ENCODE data around the gene ZBTB45. TPM values are rescaled to one million over a fixed set of nuclear protein-coding genes. Genes with fewer than 3 reads are reported as not detected.

The ZBTB45 gene
- total RNA-seq, 2 donors from 2014 or later, result 9.9 to 12.9 TPM

DNA sequence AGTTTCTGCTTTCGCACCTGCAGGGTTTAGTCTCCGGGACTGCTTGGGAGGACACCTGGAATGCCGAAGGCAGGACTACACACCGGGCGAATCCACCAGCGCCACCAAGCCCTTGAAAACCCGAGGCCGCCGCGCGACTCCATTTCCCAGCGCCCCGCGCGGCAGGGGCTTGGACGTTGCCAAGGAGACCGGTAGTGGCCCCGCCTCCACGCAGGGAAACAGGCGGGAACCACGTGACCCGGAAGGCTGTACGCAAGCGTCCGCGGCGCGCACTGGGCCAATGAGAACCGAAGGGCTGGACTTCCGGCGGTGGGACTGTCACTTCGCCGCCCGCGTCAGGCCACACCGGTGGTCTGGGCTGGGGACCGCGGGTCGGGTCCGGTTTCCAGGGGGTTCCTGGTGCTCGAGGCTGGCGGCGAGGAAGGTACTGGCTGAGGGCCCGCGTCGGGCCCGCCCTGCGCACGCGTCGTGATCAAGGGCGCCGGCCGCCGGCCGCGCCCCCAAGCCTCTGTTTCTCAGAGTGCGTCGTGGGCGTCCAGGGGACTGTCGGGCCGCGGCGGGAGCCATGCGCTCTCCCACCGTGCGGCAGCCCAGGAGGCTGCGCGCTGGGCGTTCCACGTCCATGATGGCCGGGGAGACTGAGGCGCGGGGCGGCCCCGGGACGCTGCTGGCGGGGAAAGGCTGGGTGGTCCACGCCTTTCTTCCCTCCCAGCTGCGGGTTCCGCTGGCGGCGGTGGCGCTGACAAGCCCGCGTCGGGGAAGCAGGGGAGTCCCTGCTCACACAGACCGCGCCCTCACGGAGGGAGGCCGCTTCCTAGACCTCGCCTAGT is 52.6 kb downstream of the ZBTB45 start, which contains the start of gene ZNF324:
TSS of gene ZNF324 (plus strand) at position 321 of the 830 bp plus-strand sequence. CDS start 2,106 bp downstream, outside the sequence.
- peak within 1 kb of the TSS in 3 of 4 donors; percentile 35 to 81 (median 75) for H3K27ac ChIP-seq
- 0% methylated on average over 1 to 88 of the region's 92 CpGs for WGBS, 2 donors
- ATAC-seq (peak; percentile 97), DNase-seq (peak; percentile 98 to 99 (median 98))
- peaks cover 18% of the 10 kb centered on the region for H3K4me1 ChIP-seq
- no peaks in the 10 kb centered on the region for H3K9me3 ChIP-seq
- H3K36me3 ChIP-seq (replicated peaks in 1 of 2; ENCODE audit: insufficient read depth in 1 of 2, low read depth in 2 of 2), result peaks cover 0 to 8% of the 10 kb centered on the region in 2 donors
- TF ChIP-seq POLR2A (IDR thresholded peaks at IDR 0.05) (peak; percentile 19 to 62 (median 58)), CTCF (IDR thresholded peaks at IDR 0.05) (peak in 2 of 7 experiments; percentile 2 to 24)
- H3K4me3 ChIP-seq, result peak within 1 kb of the TSS; percentile 92 to 99
- intact Hi-C loops (cut with DNase I), result no loop called here
- no peaks in the 10 kb centered on the region for H3K27me3 ChIP-seq

DNA sequence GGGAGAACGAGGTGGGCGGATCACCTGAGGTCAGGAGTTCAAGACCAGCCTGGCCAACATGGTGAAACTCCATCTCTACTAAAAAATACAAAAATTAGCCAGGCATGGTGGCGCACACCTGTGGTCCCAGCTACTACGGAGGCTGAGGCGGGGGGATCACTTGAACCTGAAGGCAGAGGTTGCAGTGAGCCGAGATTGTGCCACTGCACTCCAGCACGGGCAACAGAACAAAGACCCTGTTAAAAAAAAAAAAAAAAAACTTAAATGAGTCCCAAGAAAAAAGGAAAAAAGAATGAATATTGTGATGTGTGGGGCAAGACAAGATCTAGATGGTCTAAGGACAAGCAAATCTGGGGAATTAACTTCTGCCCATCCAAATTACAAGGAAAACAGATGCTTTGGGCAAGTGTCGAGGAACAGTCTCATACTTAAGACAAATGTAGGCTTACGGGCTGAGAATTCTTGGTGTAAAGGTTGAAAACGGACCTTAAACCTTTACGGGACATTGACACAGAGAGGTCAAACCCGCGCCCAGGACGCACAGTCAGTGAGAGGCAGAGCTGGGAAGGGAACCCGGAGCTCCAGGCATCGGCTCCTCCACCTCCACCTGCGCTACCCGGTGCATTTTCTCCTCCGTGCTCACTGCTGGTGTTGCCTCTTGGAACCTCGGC is 53.4 kb downstream of the ZBTB45 start:
- Histone ChIP-seq H3K27ac (peak overlapping the region in 1 of 4 donors; percentile 75), H3K4me1 (peaks cover 18% of the 10 kb centered on the region), H3K27me3 (no peaks in the 10 kb centered on the region), H3K9me3 (no peaks in the 10 kb centered on the region), H3K4me3 (peak overlapping the region in 1 of 2 donors; percentile 99), H3K36me3 (replicated peaks in 1 of 2; ENCODE audit: insufficient read depth in 1 of 2, low read depth in 2 of 2) (peaks cover 0 to 4% of the 10 kb centered on the region in 2 donors)
- peak; percentile 38 for ATAC-seq
- 31 to 32% methylated on average over 20 of the region's 20 CpGs for WGBS, 2 donors
- intact Hi-C loops (cut with DNase I), result no loop called here
- no peak for DNase-seq
- TF ChIP-seq CTCF (IDR thresholded peaks at IDR 0.05) (no peak), POLR2A (IDR thresholded peaks at IDR 0.05) (no peak)

Small RNAs within 50 kb of the gene (microRNA-seq; reads per million reads assigned to microRNA genes)
- gene MIR6807 (ENCODE audit: borderline number of aligned reads in 2 of 2, borderline replicate concordance in 2 of 2), result 0 reads per million in 2 donors

Small RNAs within 50 kb of the gene (small RNA-seq; reads per million reads assigned to genes)
- gene MIR6807, result not detected
- gene RN7SL525P, result not detected
- gene RN7SL693P, result not detected
- gene RNU6-1337P, result not detected

Other genes starting within 250 kb of the ZBTB45 start
- gene ZNF8, start 240.9 kb downstream of the ZBTB45 start, total RNA-seq, result 1 to 10 TPM; 3.6 to 4.6 TPM
- gene ERVK3-1, start 214.4 kb downstream of the ZBTB45 start, total RNA-seq, result 10 to 100 TPM; 39.6 to 54.2 TPM
- gene ZSCAN22, start 192.8 kb downstream of the ZBTB45 start, total RNA-seq, result 1 to 10 TPM in 1 of 2 donors, under 1 TPM in 1; 0.99 to 3.1 TPM
- gene A1BG, start 166.3 kb downstream of the ZBTB45 start, total RNA-seq, result 10 to 100 TPM in 1 of 2 donors, 1 to 10 TPM in 1; 6.2 to 11.5 TPM
- gene ZNF497, start 157.1 kb downstream of the ZBTB45 start, total RNA-seq, result 1 to 10 TPM; 4.6 to 4.7 TPM
- gene ZNF837, start 138.8 kb downstream of the ZBTB45 start, total RNA-seq, result 10 to 100 TPM in 1 of 2 donors, 1 to 10 TPM in 1; 7.3 to 15.2 TPM
- gene RPS5, start 132.5 kb downstream of the ZBTB45 start, total RNA-seq, result 1,000 to 10,000 TPM in 1 of 2 donors, 100 to 1,000 TPM in 1; 577 to 1,133 TPM
- gene RNF225, start 124.2 kb downstream of the ZBTB45 start, total RNA-seq, result not detected
- 10 to 100 TPM in 1 of 2 donors, 1 to 10 TPM in 1; 4.9 to 11.5 TPM for gene ZNF584, start 111.2 kb downstream of the ZBTB45 start, total RNA-seq
- gene ZNF132, start 79.7 kb downstream of the ZBTB45 start, total RNA-seq, result 1 to 10 TPM; 3.4 to 5.9 TPM
- 1 to 10 TPM; 4.6 to 8.6 TPM for gene ZNF324B, start 68.2 kb downstream of the ZBTB45 start, total RNA-seq
- 10 to 100 TPM in 1 of 2 donors, 1 to 10 TPM in 1; 9.9 to 13.2 TPM for gene ZNF324, start 52.7 kb downstream of the ZBTB45 start, total RNA-seq
- gene ZNF446, start 43.5 kb downstream of the ZBTB45 start, total RNA-seq, result 10 to 100 TPM in 1 of 2 donors, 1 to 10 TPM in 1; 8.2 to 10.4 TPM
- gene SLC27A5, start 7.8 kb downstream of the ZBTB45 start, total RNA-seq, result 1 to 10 TPM; 5.4 to 9.9 TPM
- gene TRIM28, start 24.3 kb upstream of the ZBTB45 start, total RNA-seq, result 100 to 1,000 TPM; 244 to 273 TPM
- 10 to 100 TPM; 22.7 to 66.4 TPM for gene CHMP2A, start 35.3 kb upstream of the ZBTB45 start, total RNA-seq
- 10 to 100 TPM; 10.5 to 11.7 TPM for gene UBE2M, start 38.8 kb upstream of the ZBTB45 start, total RNA-seq
- gene MZF1, start 53.5 kb upstream of the ZBTB45 start, total RNA-seq, result 10 to 100 TPM; 31.4 to 59.3 TPM